AG04450 (cell line): ENCODE measurements around the gene ETS2. TPM values are rescaled to one million over a fixed set of nuclear protein-coding genes. Genes with fewer than 3 reads are reported as not detected.

ENCODE experiments used
- CTCF ChIA-PET: fragments of 300-600, 350-600 bp; formaldehyde crosslinking; extraction: SDS; loops from one replicate; lab custom pipeline; 2022; ENCODE audit warnings: antibody characterized with exemption, inconsistent platforms; lab: Charles Lee
- POLR2A ChIA-PET: fragments of 350-600 bp; formaldehyde crosslinking; extraction: SDS; loops from one replicate; lab custom pipeline; 2021; ENCODE audit warnings: antibody characterized with exemption, inconsistent platforms; lab: Yijun Ruan, JAX
- DNase-seq: peaks from one replicate; pipeline ENCODE4 v3.0.0-alpha.2; 2011; ENCODE audit warnings: low read depth, low spot score
- H3K27ac ChIP-seq: one replicate; pipeline ENCODE4 v1.5.1; 2012; ENCODE audit warnings: low read depth, low read length, control low read depth
- H3K27me3 ChIP-seq: one replicate; pipeline ENCODE4 v1.6.0; 2012; ENCODE audit warnings: low read length; ENCODE audit not compliant: control insufficient read depth, insufficient read depth
- H3K4me3 ChIP-seq: 2 replicates; pipeline ENCODE4 v1.5.1; 2011; ENCODE audit warnings: mild to moderate bottlenecking, low read depth, low read length, control low read depth
- H3K9me3 ChIP-seq: 2 replicates; pipeline ENCODE4 v1.5.1; 2012; ENCODE audit warnings: low read length; ENCODE audit not compliant: control insufficient read depth, insufficient read depth
- polyA plus RNA-seq: library from polyadenylated mRNA; depleted of rRNA; stranded (reverse); fragments of >200 nt; gene quantifications from 2 replicates; pipeline ENCODE4 v1.2.3, GENCODE V29; 2011
- TF ChIP-seq, protein P1 (sequence below): IDR thresholded peaks from 2 replicates; pipeline ENCODE4 v1.5.1; 2011; ENCODE audit warnings: low read depth, low read length, control low read depth, inconsistent platforms

ETS2 gene
- polyA plus RNA-seq, 1 experiment = 60.1 TPM

DNA sequence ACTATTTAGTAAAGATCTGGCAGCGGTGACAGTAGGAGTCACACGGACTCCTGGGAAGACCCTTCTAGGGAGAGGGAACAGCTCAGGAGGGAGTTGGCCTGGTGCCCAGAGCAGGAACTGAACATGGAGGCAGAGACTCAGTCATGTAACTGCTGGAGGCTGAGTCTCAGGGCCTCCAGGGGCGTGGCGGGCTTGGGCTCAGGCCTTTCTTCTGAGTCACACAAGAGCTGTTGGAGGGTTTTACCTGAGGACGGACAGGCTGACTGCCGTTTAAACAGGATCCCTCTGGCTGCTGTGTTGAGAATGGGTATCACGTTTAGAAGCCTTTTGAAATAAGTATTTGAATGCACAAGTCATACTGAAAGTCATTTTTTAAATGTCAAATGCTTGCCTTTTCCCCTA, 7.2 kb upstream of the ETS2 start:
- Histone ChIP-seq H3K27me3 (no peaks in the 10 kb centered on the region), H3K4me3 (no peak overlapping the region), H3K9me3 (peaks cover 4% of the 10 kb centered on the region; the same call in 1 of the 2 replicates), H3K27ac (no peak overlapping the region)
- POLR2A ChIA-PET = no interaction called here
- DNase-seq = no peak
- TF ChIP-seq, protein P1, sequence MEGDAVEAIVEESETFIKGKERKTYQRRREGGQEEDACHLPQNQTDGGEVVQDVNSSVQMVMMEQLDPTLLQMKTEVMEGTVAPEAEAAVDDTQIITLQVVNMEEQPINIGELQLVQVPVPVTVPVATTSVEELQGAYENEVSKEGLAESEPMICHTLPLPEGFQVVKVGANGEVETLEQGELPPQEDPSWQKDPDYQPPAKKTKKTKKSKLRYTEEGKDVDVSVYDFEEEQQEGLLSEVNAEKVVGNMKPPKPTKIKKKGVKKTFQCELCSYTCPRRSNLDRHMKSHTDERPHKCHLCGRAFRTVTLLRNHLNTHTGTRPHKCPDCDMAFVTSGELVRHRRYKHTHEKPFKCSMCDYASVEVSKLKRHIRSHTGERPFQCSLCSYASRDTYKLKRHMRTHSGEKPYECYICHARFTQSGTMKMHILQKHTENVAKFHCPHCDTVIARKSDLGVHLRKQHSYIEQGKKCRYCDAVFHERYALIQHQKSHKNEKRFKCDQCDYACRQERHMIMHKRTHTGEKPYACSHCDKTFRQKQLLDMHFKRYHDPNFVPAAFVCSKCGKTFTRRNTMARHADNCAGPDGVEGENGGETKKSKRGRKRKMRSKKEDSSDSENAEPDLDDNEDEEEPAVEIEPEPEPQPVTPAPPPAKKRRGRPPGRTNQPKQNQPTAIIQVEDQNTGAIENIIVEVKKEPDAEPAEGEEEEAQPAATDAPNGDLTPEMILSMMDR = no peak
- CTCF ChIA-PET = interaction anchor here (0.5 kb wide), 1 partner anchor 286 kb away, joined by 3 read pairs; no protein-coding TSS in a partner anchor

DNA sequence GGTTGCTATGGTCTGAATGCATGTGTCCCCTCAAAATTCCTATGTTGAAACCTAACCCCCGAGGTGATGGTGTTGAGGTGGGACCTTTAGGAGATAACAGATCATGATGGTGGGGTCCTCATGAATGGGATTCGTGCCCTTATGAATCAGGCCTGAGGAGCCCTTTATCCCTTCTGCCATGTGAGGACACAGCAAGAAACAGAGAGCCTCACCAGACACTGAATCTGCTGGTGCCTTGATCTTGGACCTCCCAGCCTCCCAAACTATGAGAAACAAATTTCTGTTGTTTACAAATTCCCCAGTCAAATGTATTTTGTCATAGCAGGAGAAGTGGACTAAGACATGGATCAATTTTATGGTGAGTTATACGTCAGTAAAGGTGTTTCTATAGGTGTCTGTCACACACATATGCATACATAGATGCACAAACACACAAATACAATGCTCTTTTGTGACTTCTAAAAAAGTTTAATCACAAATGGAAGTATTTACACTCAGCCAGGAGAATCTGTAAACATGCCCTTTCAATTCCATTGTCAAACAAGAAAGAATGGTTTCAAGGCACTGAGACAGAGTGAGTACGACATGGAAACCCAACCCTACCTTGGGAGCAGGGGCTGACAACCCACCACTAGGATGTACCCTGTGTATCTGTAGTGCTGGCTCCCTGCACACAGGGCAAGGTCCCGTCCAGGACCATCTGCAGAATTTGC, 5.5 kb upstream of the ETS2 start:
- H3K4me3 ChIP-seq = no peak overlapping the region
- no peak for DNase-seq
- POLR2A ChIA-PET = no interaction called here
- H3K9me3 ChIP-seq = no peaks in the 10 kb centered on the region
- H3K27ac ChIP-seq = no peak overlapping the region
- TF ChIP-seq, protein P1 = no peak
- no peaks in the 10 kb centered on the region for H3K27me3 ChIP-seq
- CTCF ChIA-PET = no interaction called here

DNA sequence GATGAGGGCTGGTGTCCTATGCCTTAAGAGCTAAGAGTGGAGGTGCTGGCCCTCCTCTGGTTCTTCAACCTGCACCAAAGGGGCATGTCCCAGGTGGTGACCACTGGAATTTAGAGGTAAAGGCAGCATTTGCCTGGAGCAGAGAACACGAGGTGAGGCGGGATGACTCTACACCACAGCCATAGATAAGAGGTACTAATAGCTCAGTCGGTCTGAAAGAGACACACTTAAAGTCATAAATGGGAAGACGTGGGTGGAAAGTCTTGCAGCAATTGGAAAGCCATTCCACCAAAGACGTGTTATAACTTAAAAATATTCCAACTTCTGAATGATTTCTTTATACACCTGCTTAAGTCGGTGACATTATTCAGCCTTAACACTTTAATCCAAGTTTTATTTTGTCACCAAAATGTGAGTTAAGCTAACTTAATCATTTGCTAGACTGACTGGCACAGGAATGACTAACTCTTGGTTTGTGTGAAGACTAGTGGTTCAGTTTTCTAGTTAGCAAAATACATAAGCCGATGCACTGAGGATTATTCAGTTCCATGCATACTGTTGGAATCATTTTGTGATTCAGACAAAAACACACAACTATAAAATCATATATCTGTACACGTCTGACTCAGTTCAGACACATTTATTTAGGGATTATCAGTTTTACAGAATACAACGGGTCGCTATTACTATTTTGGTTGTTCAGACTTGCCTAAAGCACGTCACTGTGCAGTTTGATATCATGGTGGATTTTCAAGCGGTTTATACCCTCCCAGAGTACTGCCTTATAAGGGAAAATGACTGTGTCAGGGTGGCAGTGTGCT, 4.6 kb upstream of the ETS2 start:
- POLR2A ChIA-PET = no interaction called here
- CTCF ChIA-PET = no interaction called here

DNA sequence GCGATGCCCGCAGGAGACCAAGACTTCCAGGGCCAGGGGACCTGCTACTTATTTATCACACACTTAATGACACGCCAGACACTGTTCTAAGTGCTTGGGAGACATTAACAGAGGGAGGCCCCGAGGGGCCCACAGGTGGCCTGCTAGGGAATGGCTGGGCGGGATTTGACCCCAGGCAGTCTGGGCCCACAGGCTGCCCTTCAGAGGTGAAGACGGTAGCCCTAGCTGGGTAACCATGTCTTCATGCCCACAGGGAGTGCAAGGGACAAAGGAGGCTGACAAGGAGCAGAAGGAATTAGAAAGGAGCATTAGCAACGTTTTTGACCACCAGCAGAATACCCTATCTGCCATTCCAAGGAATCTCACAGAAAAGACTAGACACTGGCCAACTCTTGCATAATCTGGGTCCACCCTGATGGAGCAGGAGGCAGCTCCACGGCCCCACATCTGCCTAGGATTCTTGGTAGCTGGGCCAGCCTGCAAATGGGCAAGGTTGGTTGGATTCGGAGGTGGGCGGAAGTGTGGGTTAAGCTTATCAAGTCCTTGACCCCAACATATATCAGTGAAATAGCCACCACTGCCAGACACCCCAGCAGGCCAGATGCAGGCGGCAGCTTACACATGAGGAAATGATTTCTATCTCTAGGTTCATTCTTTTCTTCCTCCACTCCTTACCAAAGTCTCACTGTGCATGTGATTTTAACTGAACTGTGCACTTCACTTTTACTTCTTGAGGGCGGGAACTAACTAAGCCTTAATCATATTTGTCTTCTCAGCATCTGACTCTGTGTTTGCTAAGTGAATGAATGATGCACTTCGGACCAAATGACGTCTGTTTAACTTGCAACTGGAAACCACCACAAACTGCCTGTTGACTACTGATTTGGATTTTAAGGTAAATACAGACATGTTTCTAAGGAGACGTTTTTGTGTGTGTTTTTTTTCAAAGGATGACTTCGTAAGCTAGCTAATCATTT, 3.4 kb upstream of the ETS2 start:
- ChIA-PET CTCF (interaction anchor here (1.1 to 2.0 kb wide), 3 partner anchors 34 to 336 kb away, joined by 3 to 5 read pairs (median 5); no protein-coding TSS in a partner anchor), POLR2A (interaction anchor here (0.8 to 2.2 kb wide), 2 partner anchors 29 to 213 kb away, joined by 3 to 8 read pairs; no protein-coding TSS in a partner anchor)
- DNase-seq = no peak

More for the DNA sequence above, 4.6 kb upstream of the ETS2 start:
- DNase-seq = no peak
- TF ChIP-seq, protein P1 = no peak
- Histone ChIP-seq H3K9me3 (no peaks in the 10 kb centered on the region), H3K27ac (no peak overlapping the region), H3K4me3 (no peak overlapping the region), H3K27me3 (no peaks in the 10 kb centered on the region)

More for the DNA sequence above, 3.4 kb upstream of the ETS2 start:
- no peaks in the 10 kb centered on the region; the same call in 1 of the 2 replicates for H3K9me3 ChIP-seq
- no peak overlapping the region for H3K27ac ChIP-seq
- TF ChIP-seq, protein P1 = no peak
- no peak overlapping the region for H3K4me3 ChIP-seq
- H3K27me3 ChIP-seq = no peaks in the 10 kb centered on the region
